T-helper 9 cell (primary cell): ENCODE measurements around the gene EXOSC2.

Experiments
- DNase-seq: peaks from one replicate; pipeline ENCODE4 v3.0.0-alpha.2; 2020

Gene EXOSC2

DNA sequence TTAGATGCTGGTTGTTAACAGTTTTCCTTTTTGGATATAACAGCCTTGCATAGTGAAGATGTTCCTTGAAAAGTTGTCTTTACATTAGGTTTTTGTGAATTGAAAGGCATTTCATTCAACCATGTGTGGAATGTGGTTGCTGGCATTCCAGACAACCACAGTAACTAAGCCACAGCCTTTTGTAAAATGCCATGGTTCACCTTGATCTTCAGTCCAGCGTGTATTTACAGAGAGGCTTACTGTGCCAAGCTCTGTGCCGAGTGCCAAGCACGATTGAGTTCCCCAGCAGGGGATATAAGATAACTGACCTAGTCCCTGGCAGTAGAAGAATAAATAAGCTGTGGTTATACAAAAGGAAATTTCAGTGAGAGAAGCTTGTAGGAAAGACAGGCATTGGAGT, 4.9 kb downstream of the EXOSC2 start:
- no peak for DNase-seq

DNA sequence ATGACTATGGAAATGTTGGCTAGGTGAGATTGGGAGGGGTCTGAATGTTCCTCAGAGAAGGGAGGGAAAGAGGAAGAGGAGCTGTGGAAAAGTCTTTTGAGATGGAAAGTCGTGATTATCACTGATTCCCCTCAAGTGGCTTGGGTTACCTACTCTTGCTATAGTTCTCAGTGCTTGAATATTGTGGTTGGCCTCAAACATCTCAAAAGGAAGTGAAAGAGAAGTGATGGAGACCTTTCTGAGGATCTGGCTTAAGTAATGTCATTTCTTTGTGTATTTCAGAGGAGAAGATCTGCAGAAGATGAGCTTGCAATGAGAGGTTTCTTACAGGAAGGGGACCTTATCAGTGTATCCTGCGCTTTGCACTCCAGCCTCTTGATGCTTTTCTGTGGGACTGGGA, 5.5 kb downstream of the EXOSC2 start:
- no peak for DNase-seq

DNA sequence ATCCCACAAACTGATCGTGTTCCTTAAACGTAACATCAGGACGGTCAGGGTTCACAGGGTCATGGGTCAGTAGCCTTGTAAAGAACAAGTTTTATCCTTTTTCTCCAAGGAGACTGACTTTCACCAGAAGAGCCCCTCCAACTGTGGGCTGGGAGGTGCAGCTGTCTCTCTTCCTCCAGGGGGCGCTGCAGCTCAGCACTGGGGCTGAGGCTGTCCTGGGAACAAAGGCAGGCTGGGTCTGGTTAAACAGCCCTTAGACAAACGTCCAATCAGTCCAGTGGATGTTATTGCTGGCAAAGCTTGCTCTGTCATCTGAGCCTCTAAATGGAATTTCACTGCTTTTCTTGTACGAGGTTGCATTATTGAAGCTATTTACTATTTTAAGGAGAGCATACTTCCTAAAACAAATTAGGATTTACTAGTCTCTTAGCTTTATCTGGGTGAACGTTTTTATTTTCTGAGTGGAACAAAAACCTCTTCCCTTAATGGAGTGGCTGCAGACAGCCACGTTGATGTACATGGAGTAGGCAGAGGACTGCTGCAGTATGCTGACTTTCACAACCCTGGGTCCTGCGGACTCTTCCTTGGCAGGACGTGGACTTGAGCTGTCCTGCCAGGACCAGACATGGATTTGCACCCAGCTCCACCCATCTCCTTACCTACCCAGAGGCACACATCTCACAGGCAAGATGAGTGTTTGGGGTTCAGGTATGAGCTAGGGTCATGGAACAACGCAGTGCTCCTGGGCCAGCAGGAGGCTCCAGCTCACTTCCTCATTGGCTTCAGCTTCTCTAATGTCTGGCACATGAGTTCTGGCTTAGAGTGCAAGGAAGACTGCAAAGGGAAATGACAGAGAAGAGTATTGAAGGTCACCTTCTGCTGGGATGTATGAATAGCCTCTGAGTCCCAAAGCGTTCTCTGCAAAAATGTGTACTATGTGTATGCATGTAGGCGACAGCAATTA, 7.8 kb downstream of the EXOSC2 start:
- peak; percentile 76 for DNase-seq

DNA sequence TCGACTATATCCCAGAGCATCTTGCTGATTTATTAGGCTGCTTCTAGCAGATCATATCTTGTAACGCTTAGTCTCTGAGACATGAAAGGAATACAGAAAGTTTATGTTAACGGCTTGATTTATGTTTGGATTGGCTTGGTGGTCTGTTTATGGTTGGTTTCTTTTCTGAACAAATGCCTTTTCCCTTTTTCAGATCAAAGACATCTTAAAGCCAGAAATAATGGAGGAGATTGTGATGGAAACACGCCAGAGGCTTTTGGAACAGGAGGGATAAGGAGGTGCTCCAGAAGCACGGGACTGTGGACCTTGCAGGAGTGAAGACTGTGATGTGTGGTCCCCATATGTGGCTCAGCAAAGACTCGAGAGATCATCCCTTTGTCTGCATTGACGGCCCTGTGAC, 9.9 kb downstream of the EXOSC2 start:
- DNase-seq = no peak

DNA sequence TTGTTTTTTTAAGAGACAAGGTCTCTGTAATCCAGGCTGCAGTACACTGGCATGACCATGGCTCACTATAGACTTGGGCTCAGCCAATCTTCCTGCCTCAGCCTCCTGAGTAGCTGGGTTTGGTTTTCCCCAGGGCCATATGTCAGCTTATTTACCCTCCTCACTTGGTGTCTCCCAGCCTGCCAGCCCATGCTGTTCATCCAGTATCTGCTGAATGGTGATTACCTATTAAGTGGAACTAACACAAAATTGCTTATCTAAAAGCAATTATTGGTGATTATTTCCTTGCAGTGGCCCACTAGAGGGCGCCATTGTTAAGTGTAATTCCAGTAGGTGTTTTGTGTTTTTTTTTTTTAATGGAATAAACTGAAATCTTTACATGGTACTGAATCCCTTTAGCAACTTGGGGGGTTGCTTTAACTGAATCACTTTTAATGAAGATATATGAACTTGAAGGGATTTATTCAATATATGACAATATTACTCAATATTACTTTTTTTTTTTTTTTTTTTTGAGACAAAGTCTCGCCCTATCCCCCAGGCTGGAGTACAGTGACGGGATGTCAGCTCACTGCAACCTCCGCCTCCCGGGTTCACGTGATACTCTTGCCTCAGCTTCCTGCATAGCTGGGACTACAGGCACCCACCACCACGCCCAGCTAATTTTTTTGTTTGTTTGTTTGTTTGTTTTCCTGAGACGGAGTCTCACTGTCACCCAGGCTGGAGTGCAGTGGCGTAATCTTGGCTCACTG, 13.8 kb downstream of the EXOSC2 start:
- DNase-seq = peak; percentile 77

DNA sequence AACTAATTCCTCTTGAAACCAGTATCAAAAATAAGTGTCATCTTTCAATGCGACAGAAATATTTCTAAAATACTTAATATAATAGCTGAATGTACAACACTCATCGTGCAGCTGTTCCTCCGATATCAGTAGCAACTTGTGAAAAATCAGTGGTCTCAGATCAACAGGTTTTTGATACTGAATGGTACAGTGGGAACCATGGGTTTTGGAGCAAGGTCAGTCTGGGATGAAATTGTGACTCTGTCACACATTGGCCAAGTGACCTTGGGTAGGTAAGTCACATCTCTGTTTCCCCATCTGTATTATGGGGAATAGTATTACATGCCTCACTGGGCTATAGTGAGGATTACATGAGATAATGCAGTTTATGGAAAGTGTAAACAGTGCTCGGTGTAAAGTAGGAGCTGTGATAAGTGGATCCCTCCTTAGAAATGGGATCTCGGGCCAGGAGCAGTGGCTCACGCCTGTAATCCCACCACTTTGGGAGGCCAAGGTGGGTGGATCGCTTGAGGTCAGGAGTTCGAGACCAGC, 17.3 kb downstream of the EXOSC2 start:
- DNase-seq = no peak

DNA sequence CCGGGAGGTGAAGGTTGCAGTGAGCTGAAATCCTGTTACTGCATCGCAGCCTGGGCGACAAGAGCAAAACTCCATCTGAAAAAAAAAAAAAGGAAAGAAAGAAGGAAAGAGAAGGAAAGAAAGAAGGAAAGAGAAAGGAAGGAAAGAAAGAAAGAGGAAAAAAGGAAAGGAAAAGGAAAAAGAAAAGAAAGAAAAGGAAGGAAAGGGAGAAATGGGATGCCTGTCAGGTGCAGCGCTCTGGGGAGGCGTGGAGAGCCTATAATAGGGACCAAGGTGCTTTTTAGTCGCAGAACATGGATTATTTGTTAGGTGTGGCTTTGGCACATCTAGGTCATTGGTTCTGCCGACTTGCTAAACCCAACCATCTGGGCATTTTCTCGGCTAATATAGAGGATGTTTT, 17.9 kb downstream of the EXOSC2 start:
- no peak for DNase-seq

DNA sequence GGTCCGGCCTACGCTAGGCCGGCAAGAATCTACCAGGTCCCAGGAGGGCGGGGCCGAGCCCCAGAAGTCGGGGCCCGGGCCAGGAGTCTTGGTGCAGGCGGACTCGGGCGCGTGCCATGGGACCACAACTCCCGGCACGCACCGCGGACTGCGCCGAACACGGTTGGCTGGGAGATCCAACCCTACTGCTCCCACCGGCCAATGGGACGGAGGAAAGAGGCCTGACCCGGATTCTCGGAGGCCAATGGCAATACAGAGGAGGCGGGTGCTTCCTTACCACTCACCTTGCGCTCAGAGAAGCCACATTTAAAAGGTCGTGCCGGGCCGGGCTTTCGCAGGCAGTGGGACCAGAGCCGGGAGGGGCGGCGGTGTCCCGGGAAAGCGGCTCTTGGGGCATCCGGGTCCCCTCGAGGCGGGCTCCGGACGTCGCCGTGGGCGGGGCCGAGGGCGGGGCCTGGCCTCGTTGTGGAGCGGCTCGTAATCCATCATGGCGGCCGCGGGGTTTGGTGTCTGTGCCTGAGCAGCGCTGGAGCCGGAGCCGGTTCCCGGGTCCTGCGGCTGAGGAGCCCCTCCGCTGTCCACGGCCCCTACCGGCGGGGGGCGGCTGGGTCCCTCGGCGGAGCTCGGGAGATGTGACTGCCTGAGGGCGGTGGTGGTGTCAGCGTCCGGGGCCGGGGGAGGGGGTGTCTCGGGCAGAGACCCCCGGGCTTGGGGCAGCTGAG, 19.1 kb downstream of the EXOSC2 start:
- peak; percentile 89 for DNase-seq

DNA sequence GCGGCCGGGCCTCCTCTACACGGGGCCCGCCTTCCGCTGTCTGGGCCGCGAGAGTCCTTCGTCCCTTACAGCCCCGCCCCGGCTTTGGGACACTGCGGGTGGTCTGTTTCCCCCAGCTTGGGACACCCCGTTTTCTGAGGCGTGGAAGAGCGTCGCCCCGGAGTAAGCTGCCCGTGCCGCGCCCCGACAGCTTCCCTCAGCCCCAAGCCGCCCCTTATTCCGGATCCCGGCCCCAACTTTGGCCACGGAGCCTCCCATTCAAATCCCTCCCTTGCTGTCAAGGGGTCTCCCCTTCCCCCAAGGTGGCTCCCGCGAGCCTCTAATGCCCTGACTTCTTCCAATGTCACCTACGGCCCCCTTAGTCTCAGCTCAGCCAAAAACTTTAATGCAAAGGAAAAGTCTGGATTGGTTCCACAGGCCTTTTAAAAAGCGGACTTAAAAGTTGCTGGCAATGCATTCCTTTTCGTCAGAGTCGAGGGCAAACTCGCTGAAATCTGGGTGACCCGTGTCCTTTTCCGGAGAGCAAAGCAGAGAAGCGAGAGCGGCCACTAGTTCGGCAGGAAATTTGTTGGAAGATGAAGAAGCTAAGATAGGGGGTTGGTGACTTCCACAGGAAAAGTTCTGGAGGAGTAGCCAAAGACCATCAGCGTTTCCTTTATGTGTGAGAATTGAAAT, 19.8 kb downstream of the EXOSC2 start:
- DNase-seq = no peak

DNA sequence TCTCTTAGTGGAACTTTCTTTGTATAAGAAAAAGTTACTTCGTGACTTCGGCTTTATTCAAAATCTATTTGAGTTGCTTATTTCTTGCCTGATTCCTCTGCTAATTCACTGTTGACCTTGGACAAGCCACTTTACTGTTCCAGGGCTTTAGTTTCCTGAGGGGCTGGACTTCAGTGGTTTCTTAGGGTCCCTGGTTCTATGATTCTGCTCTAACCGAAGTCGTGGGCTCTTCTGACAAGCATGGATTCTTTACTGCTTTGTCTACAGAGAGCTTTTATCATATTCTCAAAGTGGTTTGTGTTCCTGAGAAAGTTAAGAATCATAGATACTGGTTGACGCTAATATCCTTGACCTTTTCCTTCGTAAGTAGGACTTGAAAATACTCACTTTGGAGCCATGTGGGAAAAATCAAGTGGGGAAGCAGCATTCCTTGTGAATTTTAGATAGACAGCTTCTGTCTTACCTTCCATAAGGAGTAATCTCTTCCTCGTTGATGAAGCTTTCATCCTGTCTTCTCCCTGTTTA, 21.1 kb downstream of the EXOSC2 start:
- DNase-seq = no peak

DNA sequence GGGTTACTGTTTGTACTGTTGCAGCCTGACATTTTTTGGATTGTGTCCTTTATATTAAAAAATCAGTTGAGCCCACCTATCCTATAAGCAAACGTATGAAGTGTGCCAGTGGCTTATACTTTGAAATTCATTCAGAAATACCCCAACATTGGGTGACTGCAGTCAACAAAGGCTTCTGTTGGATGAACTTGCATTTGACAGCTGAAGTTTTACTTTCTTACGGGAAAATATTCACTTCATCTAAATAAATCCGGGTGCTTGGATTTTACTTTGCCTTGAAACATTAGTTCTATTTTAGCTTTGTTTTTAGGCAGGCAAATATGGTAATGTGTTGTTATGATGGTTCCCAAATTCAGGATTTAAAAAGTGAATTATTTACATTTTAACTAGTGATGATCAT, 21.7 kb downstream of the EXOSC2 start:
- DNase-seq = no peak

DNA sequence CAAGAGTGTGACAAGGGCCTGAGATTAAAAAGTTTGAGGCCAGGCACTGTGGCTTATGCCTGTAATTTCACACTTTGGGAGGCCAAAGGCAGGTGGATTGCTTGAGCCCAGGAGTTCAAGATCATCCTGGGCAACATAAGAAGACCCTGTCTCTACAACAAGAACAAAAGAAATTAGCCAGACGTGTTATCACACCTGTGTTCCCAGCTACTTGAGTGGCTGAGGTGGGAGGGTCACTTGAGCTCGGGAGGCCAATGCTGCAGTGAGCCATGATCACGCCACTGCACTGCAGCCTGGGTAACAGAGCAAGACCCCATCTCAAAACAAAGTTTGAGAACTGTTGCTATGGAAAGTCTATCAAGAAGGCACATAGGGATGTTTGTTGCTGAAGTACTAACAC, 25.0 kb downstream of the EXOSC2 start:
- no peak for DNase-seq

DNA sequence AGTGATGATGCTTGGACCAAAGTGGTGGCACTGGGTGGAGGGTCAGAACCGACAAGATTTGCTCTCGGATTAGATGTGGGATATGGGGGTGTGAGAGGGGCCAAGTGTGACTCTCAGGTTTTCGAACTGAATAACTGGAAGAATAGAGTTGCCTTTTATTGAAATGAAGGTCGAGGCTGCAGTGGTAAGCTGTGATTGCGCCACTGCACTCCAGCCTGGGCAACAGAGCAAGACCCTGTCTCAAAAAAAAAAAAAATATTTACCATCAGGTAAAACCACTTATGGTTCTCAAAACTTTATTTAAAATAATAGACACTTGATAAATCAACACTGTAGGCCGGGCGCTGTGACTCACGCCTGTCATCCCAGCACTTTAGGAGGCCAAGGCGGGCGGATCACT, 27.2 kb downstream of the EXOSC2 start:
- DNase-seq = no peak

DNA sequence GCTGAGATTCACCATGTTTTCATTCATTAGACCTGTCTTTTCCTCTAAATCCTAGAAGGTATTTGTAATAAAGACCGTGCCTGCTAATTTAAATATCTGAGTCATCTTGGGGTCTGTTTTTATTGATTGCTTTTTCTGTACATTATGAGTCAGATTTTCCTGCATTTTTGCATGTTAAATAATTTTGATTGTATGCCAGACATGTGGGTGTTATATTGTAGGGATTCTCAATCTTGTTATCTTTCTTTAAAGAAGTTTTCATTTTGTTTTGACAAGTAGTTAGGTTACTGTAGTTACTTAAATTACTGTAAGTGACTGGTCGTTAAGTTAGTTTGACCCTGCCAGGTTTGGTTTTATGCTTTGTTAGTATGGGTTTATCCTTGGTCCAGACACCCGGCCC, 35.1 kb downstream of the EXOSC2 start:
- no peak for DNase-seq

DNA sequence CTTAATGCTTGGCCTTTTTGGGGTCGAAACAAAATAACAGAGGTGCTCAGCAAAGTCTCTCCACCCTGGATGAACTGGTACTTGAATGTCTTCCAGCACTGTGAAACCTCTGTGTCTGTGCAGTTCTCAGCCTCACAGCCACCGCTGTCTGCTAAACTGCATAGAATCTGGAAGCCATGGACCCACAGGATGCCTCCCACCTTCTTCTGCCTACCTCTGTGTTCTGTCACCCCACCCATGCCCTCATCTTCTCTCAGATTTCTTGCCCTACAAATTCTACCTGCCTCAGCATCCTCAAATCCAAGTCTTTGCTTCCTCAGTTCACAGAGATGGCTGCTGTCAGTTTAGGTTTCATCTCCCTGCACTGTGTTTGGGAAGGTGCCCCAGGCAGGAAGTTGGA, 35.6 kb downstream of the EXOSC2 start:
- no peak for DNase-seq

DNA sequence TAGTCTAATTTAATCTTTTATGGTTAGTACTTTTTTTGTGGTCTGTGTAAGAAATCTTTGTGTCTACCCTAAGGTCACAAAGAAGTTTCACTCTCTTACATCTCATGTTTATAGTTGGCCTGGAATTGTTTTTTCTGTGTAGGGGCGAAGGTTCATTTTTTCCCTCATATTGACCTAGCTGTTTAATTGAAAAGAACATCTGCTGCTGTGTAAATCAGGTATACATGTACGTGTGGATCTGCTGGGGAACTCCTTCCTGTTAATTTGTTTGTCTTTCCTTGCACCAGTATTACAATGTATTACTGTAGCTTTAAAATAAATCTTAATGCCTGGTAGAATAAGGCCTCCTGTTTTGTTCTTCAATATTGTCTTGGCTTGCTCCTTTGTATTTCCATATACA, 37.8 kb downstream of the EXOSC2 start:
- no peak for DNase-seq

DNA sequence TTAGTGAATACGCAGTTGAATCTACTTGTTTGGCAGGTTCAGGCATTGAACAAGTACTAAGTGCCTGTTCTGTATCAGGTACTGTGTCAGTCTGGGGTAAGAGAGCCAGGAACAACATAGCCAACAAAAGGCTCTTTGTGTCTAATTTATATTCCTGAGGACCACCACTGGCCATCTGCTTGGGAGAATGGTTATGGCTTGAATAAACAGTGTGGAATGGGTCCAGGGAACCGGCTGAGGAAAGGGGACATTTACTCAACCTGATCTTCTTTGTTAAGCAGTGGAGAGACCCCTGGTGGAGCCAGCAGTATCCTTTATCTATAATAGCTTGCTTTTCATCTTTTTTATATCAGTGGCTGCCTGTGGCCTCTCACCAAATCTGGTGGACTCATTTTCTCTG, 38.6 kb downstream of the EXOSC2 start:
- DNase-seq = no peak

DNA sequence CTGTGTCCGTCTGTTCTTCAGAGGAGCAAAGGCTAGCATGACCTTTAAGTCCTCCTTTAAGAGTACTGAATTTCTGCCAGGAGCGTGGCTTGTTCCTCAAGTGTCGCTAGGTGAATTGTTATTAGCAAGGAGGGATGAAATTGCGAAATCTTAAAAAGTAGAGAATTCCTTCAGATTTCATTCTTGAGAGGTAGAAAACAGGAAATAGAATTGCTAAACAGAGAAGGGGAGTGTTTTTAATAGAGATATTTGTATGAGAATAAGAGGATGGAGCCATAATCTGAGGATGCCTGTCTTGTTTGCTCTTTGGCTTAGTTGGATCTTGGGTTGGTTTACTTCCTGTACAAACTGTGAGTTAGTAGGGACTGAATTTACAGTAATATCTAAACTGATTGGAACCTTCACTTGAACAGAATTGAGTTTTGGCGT, 39.2 kb downstream of the EXOSC2 start:
- no peak for DNase-seq

DNA sequence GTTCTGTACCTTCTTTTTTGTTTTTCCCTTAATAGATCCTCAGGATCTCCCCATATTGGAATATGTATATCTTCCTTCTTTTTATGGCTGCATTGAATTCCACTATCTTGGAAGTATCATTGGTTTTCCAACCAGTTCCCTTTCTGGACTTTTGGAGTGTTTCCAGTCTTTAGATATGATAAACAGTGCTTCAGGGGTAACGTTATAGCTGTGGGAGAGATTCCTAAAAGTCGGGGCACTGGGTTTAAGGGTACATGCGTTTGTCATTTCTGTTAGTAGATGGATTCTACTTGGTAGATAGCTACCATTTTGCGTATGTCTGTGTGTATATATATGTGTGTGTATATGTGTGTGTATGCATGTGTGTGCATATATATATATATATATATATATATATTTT, 42.0 kb downstream of the EXOSC2 start:
- no peak for DNase-seq

DNA sequence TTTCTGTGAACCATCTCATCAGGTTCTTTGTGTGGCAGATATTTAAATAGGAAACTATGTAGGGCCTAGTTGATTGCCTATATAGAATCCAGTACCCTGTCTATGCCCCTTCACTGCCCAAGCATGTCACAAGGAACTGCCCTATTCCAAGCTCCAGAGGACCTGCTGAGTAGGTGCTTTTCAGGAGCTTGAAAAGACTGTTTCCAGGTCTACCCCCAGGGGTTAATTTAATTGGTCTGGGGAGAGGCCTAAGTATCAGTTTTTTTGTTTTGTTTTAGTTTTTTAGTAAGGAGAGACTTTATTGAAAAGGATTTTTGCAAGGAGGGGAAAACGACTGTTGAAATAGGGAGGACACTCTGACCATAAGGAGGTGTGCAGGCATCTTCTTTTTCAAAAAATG, 43.3 kb downstream of the EXOSC2 start:
- no peak for DNase-seq

DNA sequence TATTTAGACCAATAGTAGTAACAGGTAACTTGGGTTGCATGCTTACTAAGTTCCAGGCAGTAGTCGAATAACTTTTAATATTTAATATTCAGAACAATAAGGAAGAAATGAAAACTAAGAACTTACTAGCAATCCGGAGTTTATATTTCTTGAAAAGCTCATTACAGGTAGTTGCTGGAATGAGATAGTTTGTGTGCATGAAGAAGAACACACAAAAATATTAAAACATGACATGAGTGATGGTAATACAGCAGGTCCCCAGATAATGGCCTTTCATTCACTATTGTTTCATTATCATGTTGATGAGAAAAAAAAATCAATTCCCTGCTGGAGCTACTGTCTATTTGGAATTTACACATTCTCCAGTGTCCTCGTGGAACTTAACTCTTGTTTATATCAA, 44.7 kb downstream of the EXOSC2 start:
- no peak for DNase-seq

DNA sequence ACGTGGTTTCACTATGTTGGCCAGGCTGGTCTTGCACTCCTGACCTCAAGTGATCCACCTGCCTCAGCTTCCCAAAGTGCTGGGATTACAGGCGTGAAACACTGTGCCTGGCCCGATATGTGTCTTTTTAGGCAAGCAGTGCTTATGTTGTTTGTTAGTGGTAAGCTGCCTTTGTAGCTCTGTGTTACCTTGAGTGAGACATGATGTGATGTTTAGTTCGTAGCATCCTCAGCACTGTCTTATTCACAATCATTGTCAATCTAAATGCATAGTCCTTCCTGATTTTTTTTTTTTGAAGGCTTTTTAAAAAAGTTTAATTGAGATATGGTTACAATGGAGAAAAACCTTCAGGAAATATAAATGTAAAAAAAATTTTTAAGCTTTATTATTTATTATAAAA, 45.5 kb downstream of the EXOSC2 start:
- no peak for DNase-seq
